IPS DF 6.9 (cell line): ENCODE data around the gene MYBPH.

Source experiments
- DNase-seq: peaks from one replicate; pipeline ENCODE4 v3.0.0-alpha.2; 2013; ENCODE audit warnings: low read depth, low spot score
- H3K27ac ChIP-seq: one replicate; pipeline ENCODE4 v1.5.1; 2013; ENCODE audit warnings: low read length, control low read depth
- H3K27me3 ChIP-seq: 2 replicates; pipeline ENCODE4 v1.6.1; 2013; ENCODE audit warnings: mild to moderate bottlenecking, low read length; ENCODE audit not compliant: control insufficient read depth, insufficient read depth
- H3K36me3 ChIP-seq: 2 replicates; pipeline ENCODE4 v1.6.1; 2013; ENCODE audit warnings: low read length; ENCODE audit not compliant: control insufficient read depth, insufficient read depth
- H3K4me1 ChIP-seq: 2 replicates; pipeline ENCODE4 v1.6.1; 2013; ENCODE audit warnings: low read length; ENCODE audit not compliant: control insufficient read depth, insufficient read depth
- H3K4me3 ChIP-seq: 2 replicates; pipeline ENCODE4 v1.5.1; 2013; ENCODE audit warnings: mild to moderate bottlenecking, low read length
- H3K9me3 ChIP-seq: 2 replicates; pipeline ENCODE4 v1.6.1; 2013; ENCODE audit warnings: low read length, inconsistent platforms; ENCODE audit not compliant: control insufficient read depth, insufficient read depth
- WGBS: extraction: QIAGEN DNeasy Blood & Tissue Kit; methylation state at CpG from one replicate; pipeline ENCODE4 v1.1.7; 2013; ENCODE audit warnings: mixed read lengths, missing lambda C conversion rate; ENCODE audit not compliant: insufficient read length, insufficient coverage; 5-methylcytosine and 5-hydroxymethylcytosine counted together

The MYBPH gene

GRCh38 chr1:203166192-203166940, 9.3 kb downstream of the MYBPH start:
- WGBS = no CpG with 5 or more reads among the region's 14 CpGs
- no peaks in the 10 kb centered on the region for H3K9me3 ChIP-seq
- no peaks in the 10 kb centered on the region for H3K27me3 ChIP-seq
- no peak for DNase-seq
- no peak overlapping the region for H3K4me3 ChIP-seq
- no peak overlapping the region for H3K27ac ChIP-seq
- H3K36me3 ChIP-seq = no peaks in the 10 kb centered on the region
- H3K4me1 ChIP-seq = no peaks in the 10 kb centered on the region; the same call in 1 of the 2 replicates

- no peaks in the 10 kb centered on the region for H3K27me3 ChIP-seq
- no peak overlapping the region for H3K4me3 ChIP-seq
- H3K9me3 ChIP-seq = no peaks in the 10 kb centered on the region
- H3K4me1 ChIP-seq = no peaks in the 10 kb centered on the region; the same call in 1 of the 2 replicates
- H3K27ac ChIP-seq = no peak overlapping the region
- no CpG with 5 or more reads among the region's 8 CpGs for WGBS
- H3K36me3 ChIP-seq = no peaks in the 10 kb centered on the region
- DNase-seq = no peak
These were observed 9.8 kb downstream of the MYBPH start for GRCh38 chr1:203165800-203166161.

- Histone ChIP-seq H3K27ac (no peak overlapping the region), H3K4me3 (no peak overlapping the region), H3K9me3 (no peaks in the 10 kb centered on the region), H3K4me1 (no peaks in the 10 kb centered on the region; the same call in 1 of the 2 replicates), H3K27me3 (no peaks in the 10 kb centered on the region), H3K36me3 (no peaks in the 10 kb centered on the region)
- no peak for DNase-seq
- WGBS = no CpG with 5 or more reads among the region's 28 CpGs
These were observed 10.4 kb downstream of the MYBPH start for GRCh38 chr1:203165101-203165799.

GRCh38 chr1:203163891-203164635, 11.6 kb downstream of the MYBPH start:
- Histone ChIP-seq H3K4me1 (no peaks in the 10 kb centered on the region; the same call in 1 of the 2 replicates), H3K27me3 (no peaks in the 10 kb centered on the region), H3K4me3 (no peak overlapping the region), H3K9me3 (no peaks in the 10 kb centered on the region), H3K27ac (no peak overlapping the region), H3K36me3 (no peaks in the 10 kb centered on the region)
- no peak for DNase-seq
- no CpG with 5 or more reads among the region's 7 CpGs for WGBS

GRCh38 chr1:203162403-203162802, 13.2 kb downstream of the MYBPH start:
- no peak overlapping the region for H3K4me3 ChIP-seq
- H3K36me3 ChIP-seq = no peaks in the 10 kb centered on the region
- no peak for DNase-seq
- WGBS = no CpG with 5 or more reads among the region's 1 CpG
- H3K9me3 ChIP-seq = no peaks in the 10 kb centered on the region
- H3K27me3 ChIP-seq = no peaks in the 10 kb centered on the region
- H3K27ac ChIP-seq = no peak overlapping the region
- no peaks in the 10 kb centered on the region; the same call in 1 of the 2 replicates for H3K4me1 ChIP-seq

GRCh38 chr1:203161703-203162102, 13.9 kb downstream of the MYBPH start:
- Histone ChIP-seq H3K27ac (no peak overlapping the region), H3K36me3 (no peaks in the 10 kb centered on the region), H3K4me1 (no peaks in the 10 kb centered on the region; the same call in 1 of the 2 replicates), H3K27me3 (no peaks in the 10 kb centered on the region), H3K9me3 (no peaks in the 10 kb centered on the region), H3K4me3 (no peak overlapping the region)
- WGBS = no CpG with 5 or more reads among the region's 11 CpGs
- DNase-seq = no peak

- H3K27me3 ChIP-seq = no peaks in the 10 kb centered on the region
- no peak for DNase-seq
- WGBS = no CpG with 5 or more reads among the region's 6 CpGs
- no peaks in the 10 kb centered on the region for H3K4me1 ChIP-seq
- no peaks in the 10 kb centered on the region for H3K36me3 ChIP-seq
- H3K4me3 ChIP-seq = no peak overlapping the region
- H3K27ac ChIP-seq = no peak overlapping the region
- H3K9me3 ChIP-seq = no peaks in the 10 kb centered on the region
These were observed 14.5 kb downstream of the MYBPH start for GRCh38 chr1:203161175-203161574.

GRCh38 chr1:203159844-203160243, 15.8 kb downstream of the MYBPH start:
- no peak for DNase-seq
- no peaks in the 10 kb centered on the region for H3K27me3 ChIP-seq

GRCh38 chr1:203158960-203159665, 16.5 kb downstream of the MYBPH start:
- no CpG with 5 or more reads among the region's 9 CpGs for WGBS
- no peak for DNase-seq
- H3K27me3 ChIP-seq = no peaks in the 10 kb centered on the region
- no peak overlapping the region for H3K27ac ChIP-seq
- H3K36me3 ChIP-seq = no peaks in the 10 kb centered on the region
- H3K4me1 ChIP-seq = peaks cover 3% of the 10 kb centered on the region; the same call in 1 of the 2 replicates
- no peaks in the 10 kb centered on the region for H3K9me3 ChIP-seq
- H3K4me3 ChIP-seq = no peak overlapping the region

More at GRCh38 chr1:203159844-203160243, 15.8 kb downstream of the MYBPH start:
- no peaks in the 10 kb centered on the region for H3K4me1 ChIP-seq
- no peaks in the 10 kb centered on the region for H3K9me3 ChIP-seq
- H3K27ac ChIP-seq = no peak overlapping the region
- H3K36me3 ChIP-seq = no peaks in the 10 kb centered on the region
- no peak overlapping the region for H3K4me3 ChIP-seq
- WGBS = no CpG with 5 or more reads among the region's 1 CpG

GRCh38 chr1:203158423-203158822, 17.2 kb downstream of the MYBPH start:
- no peaks in the 10 kb centered on the region for H3K9me3 ChIP-seq
- WGBS = no CpG with 5 or more reads among the region's 1 CpG
- no peaks in the 10 kb centered on the region for H3K27me3 ChIP-seq
- H3K4me3 ChIP-seq = no peak overlapping the region
- no peak for DNase-seq
- H3K4me1 ChIP-seq = peaks cover 7% of the 10 kb centered on the region; the same call in 1 of the 2 replicates
- no peaks in the 10 kb centered on the region for H3K36me3 ChIP-seq
- no peak overlapping the region for H3K27ac ChIP-seq
